ENCODE measurements around the gene PAF1.

PAF1 gene

GRCh38 chr19:39390751-39391437 lies at the start of gene PAF1, which contains the start of gene MED29:
Gene PAF1, minus strand, starts transcription at chr19:39391106. Its CDS starts 242 bp downstream, at chr19:39390864.
Gene MED29, plus strand, starts transcription at chr19:39391378. Its CDS starts 45 bp downstream, at chr19:39391423.
- DNase-seq (ENCODE audit: low read depth) = peak; percentile 100

- no peak for DNase-seq (ENCODE audit: low read depth)
Observed at GRCh38 chr19:39438270-39438934, 47.5 kb upstream of the PAF1 start.

GRCh38 chr19:39436350-39436716 lies 45.4 kb upstream of the PAF1 start:
- DNase-seq (ENCODE audit: low read depth) = no peak

- peak; percentile 95 for DNase-seq (ENCODE audit: low read depth)
Observed at GRCh38 chr19:39435499-39436349, 44.8 kb upstream of the PAF1 start, which contains the start of gene RPS16. Gene RPS16, minus strand, starts transcription at chr19:39435949. Its CDS starts 54 bp downstream, at chr19:39435895.

GRCh38 chr19:39434123-39435076 lies 43.5 kb upstream of the PAF1 start:
- DNase-seq (ENCODE audit: low read depth) = no peak

- DNase-seq (ENCODE audit: low read depth) = no peak
Observed at GRCh38 chr19:39433480-39434079, 42.7 kb upstream of the PAF1 start.

GRCh38 chr19:39432677-39433025 lies 41.7 kb upstream of the PAF1 start:
- DNase-seq (ENCODE audit: low read depth) = no peak

GRCh38 chr19:39430675-39431593 lies 40.0 kb upstream of the PAF1 start:
- no peak for DNase-seq (ENCODE audit: low read depth)

- DNase-seq (ENCODE audit: low read depth) = no peak
Observed at GRCh38 chr19:39428283-39429112, 37.6 kb upstream of the PAF1 start.

GRCh38 chr19:39427707-39428106 lies 36.8 kb upstream of the PAF1 start:
- DNase-seq (ENCODE audit: low read depth) = no peak

- no peak for DNase-seq (ENCODE audit: low read depth)
Observed at GRCh38 chr19:39426170-39426569, 35.3 kb upstream of the PAF1 start.

GRCh38 chr19:39425744-39426143 lies 34.8 kb upstream of the PAF1 start:
- no peak for DNase-seq (ENCODE audit: low read depth)

- DNase-seq (ENCODE audit: low read depth) = no peak
Observed at GRCh38 chr19:39424934-39425333, 34.0 kb upstream of the PAF1 start.

- DNase-seq (ENCODE audit: low read depth) = no peak
Observed at GRCh38 chr19:39423258-39424086, 32.6 kb upstream of the PAF1 start.

GRCh38 chr19:39422020-39422419 lies 31.1 kb upstream of the PAF1 start:
- no peak for DNase-seq (ENCODE audit: low read depth)

GRCh38 chr19:39420769-39421168 lies 29.9 kb upstream of the PAF1 start:
- no peak for DNase-seq (ENCODE audit: low read depth)

- no peak for DNase-seq (ENCODE audit: low read depth)
Observed at GRCh38 chr19:39419003-39419402, 28.1 kb upstream of the PAF1 start.
